K562 treated with DMSO at 1 percent for 12 hours (cell line): ENCODE data around the gene TUBGCP2. TPM values are rescaled to one million over a fixed set of nuclear protein-coding genes. Genes with fewer than 3 reads are reported as not detected.

Source experiments
- total RNA-seq: library from RNA; unstranded; fragments of 300-600 nt; gene quantifications from 2 replicates; pipeline ENCODE4 v1.2.3, GENCODE V29; 2022; ENCODE audit not compliant: insufficient read depth

TUBGCP2 gene
- total RNA-seq: 24.0 and 45.6 TPM in 2 replicates

GRCh38 chr10:133308421-133309099 is at the start of gene TUBGCP2, which contains the start of gene ZNF511:
TUBGCP2 (minus strand) TSS chr10:133308872; CDS start chr10:133302941, 5,931 bp downstream.
ZNF511 (plus strand) TSS chr10:133308914; CDS start chr10:133308944, 30 bp downstream.

GRCh38 chr10:133357285-133358161 is 48.9 kb upstream of the TUBGCP2 start, which contains the start of gene FUOM:
FUOM (minus strand) TSS chr10:133358019; CDS start chr10:133358007, 12 bp downstream.

GRCh38 chr10:133336577-133337369 is 28.1 kb upstream of the TUBGCP2 start, which contains the start of gene CALY:
CALY (minus strand) TSS chr10:133336896; CDS start chr10:133328989, 7,907 bp downstream.

GRCh38 chr10:133276435-133277201 is 32.1 kb downstream of the TUBGCP2 start, which contains the start of gene ADAM8:
ADAM8 (minus strand) TSS chr10:133276868; CDS start chr10:133276817, 51 bp downstream.

GRCh38 chr10:133237588-133238465 is 70.8 kb downstream of the TUBGCP2 start, which contains the start of gene VENTX:
VENTX (plus strand) TSS chr10:133237855; CDS start chr10:133237915, 60 bp downstream.

GRCh38 chr10:133230044-133230361 is 78.7 kb downstream of the TUBGCP2 start, which contains the start of gene UTF1:
UTF1 (plus strand) TSS chr10:133230217; CDS start chr10:133230289, 72 bp downstream.

Other genes with a start within 250 kb of the TUBGCP2 start
- gene ADGRA1, start 220.9 kb downstream of the TUBGCP2 start, total RNA-seq: not detected in 2 replicates
- not detected in 2 replicates for gene KNDC1, start 148.7 kb downstream of the TUBGCP2 start, total RNA-seq
- gene UTF1, start 78.7 kb downstream of the TUBGCP2 start, total RNA-seq: not detected in 2 replicates
- gene VENTX, start 71.0 kb downstream of the TUBGCP2 start, total RNA-seq: 0.27 and 0.68 TPM in 2 replicates
- 3.5 and 5.1 TPM in 2 replicates for gene ADAM8, start 32.0 kb downstream of the TUBGCP2 start, total RNA-seq
- gene ZNF511, start within 50 bp of the TUBGCP2 start, total RNA-seq: 48.4 and 51.7 TPM in 2 replicates
- gene CALY, start 28.0 kb upstream of the TUBGCP2 start, total RNA-seq: not detected in 2 replicates
- gene PRAP1, start 38.5 kb upstream of the TUBGCP2 start, total RNA-seq: not detected in 2 replicates
- gene FUOM, start 49.1 kb upstream of the TUBGCP2 start, total RNA-seq: 15.8 and 25.6 TPM in 2 replicates
- gene ECHS1, start 64.5 kb upstream of the TUBGCP2 start, total RNA-seq: 83.9 and 92.5 TPM in 2 replicates
- 5.8 and 6.5 TPM in 2 replicates for gene PAOX, start 70.4 kb upstream of the TUBGCP2 start, total RNA-seq
- gene MTG1, start 85.3 kb upstream of the TUBGCP2 start, total RNA-seq: 24.9 and 27.5 TPM in 2 replicates
- 0.68 and 2.4 TPM in 2 replicates for gene SPRN, start 115.8 kb upstream of the TUBGCP2 start, total RNA-seq
- gene SCART1, start 145.1 kb upstream of the TUBGCP2 start, total RNA-seq: 2.0 and 5.6 TPM in 2 replicates
- 0.41 and 1.5 TPM in 2 replicates for gene CYP2E1, start 218.5 kb upstream of the TUBGCP2 start, total RNA-seq